WTC11 (cell line): ENCODE measurements around the gene KRTAP24-1. TPM values are rescaled to one million over a fixed set of nuclear protein-coding genes. Genes with fewer than 3 reads are reported as not detected.

Source experiments
- ATAC-seq: fragments of 200-7000 bp; cut with Tn5 transposase; 2 replicates; pipeline ENCODE4 v1.10.0; 2021; ENCODE audit warnings: mild to moderate bottlenecking, moderate library complexity
- CTCF ChIA-PET: fragments of 300-600 bp; sonication (Branson Sonifier 250); formaldehyde crosslinking; loops from one replicate; lab custom pipeline; 2021; ENCODE audit warnings: antibody characterized with exemption; lab: Charles Lee
- POLR2A ChIA-PET: fragments of 350-600 bp; sonication (Branson Sonifier 250); formaldehyde crosslinking; loops from one replicate; lab custom pipeline; 2021; ENCODE audit warnings: antibody characterized with exemption; lab: Charles Lee
- DNase-seq: peaks from one replicate; pipeline ENCODE4 v3.0.0; 2021; ENCODE audit warnings: low spot score
- H3K27ac Mint-ChIP-seq: 2 replicates; pipeline ENCODE4 v1.8.0; 2021; ENCODE audit warnings: mixed read lengths
- H3K27me3 Mint-ChIP-seq: 2 replicates; pipeline ENCODE4 v1.8.0; 2021; ENCODE audit warnings: low read depth, mild to moderate bottlenecking, moderate library complexity, mixed read lengths
- H3K36me3 Mint-ChIP-seq: 2 replicates; pipeline ENCODE4 v1.8.0; 2021; ENCODE audit warnings: mixed read lengths
- H3K4me1 Mint-ChIP-seq: 2 replicates; pipeline ENCODE4 v1.8.0; 2022; ENCODE audit warnings: mixed read lengths
- H3K4me3 Mint-ChIP-seq: 2 replicates; pipeline ENCODE4 v1.8.0; 2021; ENCODE audit warnings: mild to moderate bottlenecking, moderate library complexity, mixed read lengths
- H3K9me3 Mint-ChIP-seq: 2 replicates; pipeline ENCODE4 v1.8.0; 2021; ENCODE audit warnings: mixed read lengths
- ATF2 ChIP-seq: sonication (generic); formaldehyde crosslinking; IDR thresholded peaks from 2 replicates; pipeline ENCODE4 v1.8.1; 2022; ENCODE audit warnings: low read depth, missing genetic modification reagents, borderline replicate concordance
- CBFB ChIP-seq: sonication (generic); formaldehyde crosslinking; IDR thresholded peaks from 2 replicates; pipeline ENCODE4 v1.8.1; 2022; ENCODE audit warnings: mild to moderate bottlenecking, low read depth, missing genetic modification reagents
- ESRRA ChIP-seq: sonication (generic); formaldehyde crosslinking; IDR thresholded peaks from 2 replicates; pipeline ENCODE4 v1.8.1; 2022; ENCODE audit warnings: mild to moderate bottlenecking, missing genetic modification reagents, borderline replicate concordance
- FOXP1 ChIP-seq: sonication (generic); formaldehyde crosslinking; IDR thresholded peaks from 2 replicates; pipeline ENCODE4 v1.8.0; 2022; ENCODE audit warnings: missing genetic modification reagents, mild to moderate bottlenecking, moderate library complexity, borderline replicate concordance
- GABPB1 ChIP-seq: sonication (generic); formaldehyde crosslinking; IDR thresholded peaks from 2 replicates; pipeline ENCODE4 v1.8.1; 2023; ENCODE audit warnings: mild to moderate bottlenecking, missing genetic modification reagents
- HMGXB4 ChIP-seq: sonication (generic); formaldehyde crosslinking; IDR thresholded peaks from 2 replicates; pipeline ENCODE4 v1.8.1; 2023; ENCODE audit warnings: mild to moderate bottlenecking, moderate library complexity, missing genetic modification reagents
- IRF1 ChIP-seq: sonication (generic); formaldehyde crosslinking; IDR thresholded peaks from 2 replicates; pipeline ENCODE4 v1.8.0; 2023; ENCODE audit warnings: missing genetic modification reagents
- JAZF1 ChIP-seq: fragments of 250-450 bp; sonication (Bioruptor Pico); IDR thresholded peaks from 2 replicates; pipeline ENCODE4 v1.9.0; 2021; ENCODE audit warnings: moderate library complexity, mild to moderate bottlenecking, inconsistent platforms
- MLX ChIP-seq: sonication (generic); formaldehyde crosslinking; IDR thresholded peaks from 2 replicates; pipeline ENCODE4 v1.8.1; 2023; ENCODE audit warnings: mild to moderate bottlenecking, missing genetic modification reagents, moderate library complexity
- MXD4 ChIP-seq: fragments of 250-450 bp; sonication (Bioruptor Pico); IDR thresholded peaks from 2 replicates; pipeline ENCODE4 v1.8.0; 2021; ENCODE audit warnings: mild to moderate bottlenecking, moderate library complexity, borderline replicate concordance
- NFYB ChIP-seq: sonication (generic); formaldehyde crosslinking; conservative IDR thresholded peaks from 2 replicates; pipeline ENCODE4 v1.8.0; 2022; ENCODE audit warnings: low read depth, missing genetic modification reagents
- NR1H2 ChIP-seq: sonication (generic); formaldehyde crosslinking; IDR thresholded peaks from 2 replicates; pipeline ENCODE4 v1.9.0; 2021; ENCODE audit warnings: mild to moderate bottlenecking, moderate library complexity, missing genetic modification reagents
- TEAD1 ChIP-seq: sonication (generic); formaldehyde crosslinking; IDR thresholded peaks from 2 replicates; pipeline ENCODE4 v1.8.0; 2022; ENCODE audit warnings: mild to moderate bottlenecking, missing genetic modification reagents
- USF2 ChIP-seq: sonication (generic); formaldehyde crosslinking; IDR thresholded peaks from 2 replicates; pipeline ENCODE4 v1.8.1; 2023; ENCODE audit warnings: mild to moderate bottlenecking, missing genetic modification reagents, moderate library complexity
- ZBTB21 ChIP-seq: sonication (generic); formaldehyde crosslinking; IDR thresholded peaks from 2 replicates; pipeline ENCODE4 v1.8.1; 2023; ENCODE audit warnings: mild to moderate bottlenecking, missing genetic modification reagents, borderline replicate concordance
- ZNF121 ChIP-seq: sonication (generic); formaldehyde crosslinking; IDR thresholded peaks from 2 replicates; pipeline ENCODE4 v1.8.0; 2023; ENCODE audit warnings: missing genetic modification reagents
- ZNF138 ChIP-seq: sonication (generic); formaldehyde crosslinking; conservative IDR thresholded peaks from 2 replicates; pipeline ENCODE4 v1.8.1; 2022; ENCODE audit warnings: mild to moderate bottlenecking, moderate library complexity, missing genetic modification reagents
- ZNF263 ChIP-seq: sonication (generic); formaldehyde crosslinking; IDR thresholded peaks from 2 replicates; pipeline ENCODE4 v1.8.1; 2022; ENCODE audit warnings: low read depth, mild to moderate bottlenecking, moderate library complexity, missing genetic modification reagents
- ZNF281 ChIP-seq: sonication (generic); formaldehyde crosslinking; IDR thresholded peaks from 2 replicates; pipeline ENCODE4 v1.8.0; 2023; ENCODE audit warnings: mild to moderate bottlenecking, missing genetic modification reagents
- ZNF423 ChIP-seq: fragments of 250-450 bp; sonication (Bioruptor Pico); IDR thresholded peaks from 2 replicates; pipeline ENCODE4 v2.1.2; 2022; ENCODE audit warnings: mild to moderate bottlenecking, moderate library complexity
- ZNF532 ChIP-seq: fragments of 250-450 bp; sonication (Bioruptor Pico); IDR thresholded peaks from 2 replicates; pipeline ENCODE4 v1.9.0; 2021; ENCODE audit warnings: mild to moderate bottlenecking, borderline replicate concordance
- ZSCAN18 ChIP-seq: fragments of 250-450 bp; sonication (Bioruptor Pico); IDR thresholded peaks from 2 replicates; pipeline ENCODE4 v2.1.2; 2022; ENCODE audit warnings: mild to moderate bottlenecking, moderate library complexity
- total RNA-seq: library from RNA; stranded (reverse); gene quantifications from 3 replicates; pipeline ENCODE4 v1.2.3, GENCODE V29; 2021

Gene KRTAP24-1
- total RNA-seq, 1 experiment from 2014 or later, result not detected

GRCh38 chr21:30329203-30329875, 46.6 kb upstream of the KRTAP24-1 start (continued):
- no peak for TF ChIP-seq ZSCAN18 (CRISPR knock-in tag)
- no peak for TF ChIP-seq TEAD1
- no peak for TF ChIP-seq NFYB (CRISPR knock-in tag)
- no peak for TF ChIP-seq FOXP1 (CRISPR knock-in tag)
- no peak for TF ChIP-seq ATF2 (CRISPR knock-in tag)
- no peak for TF ChIP-seq GABPB1
- TF ChIP-seq NR1H2 (CRISPR knock-in tag), result no peak
- TF ChIP-seq IRF1 (CRISPR knock-in tag), result no peak
- no peak for TF ChIP-seq CBFB (CRISPR knock-in tag)

GRCh38 chr21:30326390-30326789, 43.6 kb upstream of the KRTAP24-1 start:
- Mint-ChIP-seq H3K9me3 (peaks cover 32% of the 10 kb centered on the region), H3K27ac (no peak overlapping the region), H3K4me3 (no peak overlapping the region), H3K27me3 (no peaks in the 10 kb centered on the region), H3K4me1 (0 out of 2 replicates have a peak, but pooled peaks cover 4% of the 10 kb centered on the region), H3K36me3 (peaks cover 3% of the 10 kb centered on the region; the same call in 1 of the 2 replicates)
- POLR2A ChIA-PET, result no interaction called here
- DNase-seq (no peak), ATAC-seq (no peak)
- CTCF ChIA-PET, result no interaction called here
- TF ChIP-seq ZNF281 (CRISPR knock-in tag), result no peak
- no peak for TF ChIP-seq ZBTB21 (CRISPR knock-in tag)
- TF ChIP-seq ZNF423 (CRISPR knock-in tag), result no peak
- TF ChIP-seq ZNF138 (CRISPR knock-in tag), result no peak
- TF ChIP-seq JAZF1 (CRISPR knock-in tag), result no peak
- TF ChIP-seq MXD4 (CRISPR knock-in tag), result no peak
- TF ChIP-seq ZNF532 (CRISPR knock-in tag), result no peak
- TF ChIP-seq ESRRA (CRISPR knock-in tag), result no peak
- TF ChIP-seq HMGXB4, result no peak
- TF ChIP-seq USF2 (CRISPR knock-in tag), result no peak
- no peak for TF ChIP-seq MLX (CRISPR knock-in tag)
- no peak for TF ChIP-seq GABPB1
- TF ChIP-seq ZNF263, result no peak
- TF ChIP-seq ZNF121 (CRISPR knock-in tag), result no peak
